Measurements from ENCODE around the gene UNC119B. TPM values are rescaled to one million over a fixed set of nuclear protein-coding genes. Genes with fewer than 3 reads are reported as not detected.

The UNC119B gene
- total RNA-seq, 3 donors from 2014 or later: 19.2 to 24.0 (median 22.0) TPM

GRCh38 chr12:120677765-120678473 is 32.3 kb upstream of the UNC119B start:
- no peak for DNase-seq (ENCODE audit: low spot score in 2 of 2)
- no peaks in the 10 kb centered on the region for H3K9me3 ChIP-seq
- intact Hi-C loops (cut with DNase I; ENCODE audit: low total_unique reads): no loop called here
- TF ChIP-seq POLR2AphosphoS5 (IDR thresholded peaks at IDR 0.05): no peak
- no peak for TF ChIP-seq CTCF (IDR thresholded peaks at IDR 0.05)
- TF ChIP-seq POLR2A (IDR thresholded peaks at IDR 0.05): no peak
- no peaks in the 10 kb centered on the region for H3K4me1 ChIP-seq
- peak overlapping the region; percentile 40 to 70 for H3K27ac ChIP-seq
- no peaks in the 10 kb centered on the region for H3K36me3 ChIP-seq
- H3K27me3 ChIP-seq: no peaks in the 10 kb centered on the region
- H3K4me3 ChIP-seq: no peak overlapping the region

GRCh38 chr12:120678572-120678971 is 31.7 kb upstream of the UNC119B start:
- DNase-seq (ENCODE audit: low spot score in 2 of 2): no peak
- Histone ChIP-seq H3K9me3 (no peaks in the 10 kb centered on the region), H3K4me1 (no peaks in the 10 kb centered on the region), H3K27me3 (no peaks in the 10 kb centered on the region), H3K36me3 (no peaks in the 10 kb centered on the region), H3K4me3 (no peak overlapping the region), H3K27ac (no peak overlapping the region)
- TF ChIP-seq POLR2A (IDR thresholded peaks at IDR 0.05) (no peak), CTCF (IDR thresholded peaks at IDR 0.05) (no peak), POLR2AphosphoS5 (IDR thresholded peaks at IDR 0.05) (no peak)
- intact Hi-C loops (cut with DNase I; ENCODE audit: low total_unique reads): no loop called here

- intact Hi-C loops (cut with DNase I; ENCODE audit: low total_unique reads): no loop called here
- no peak for TF ChIP-seq CTCF (IDR thresholded peaks at IDR 0.05)
- TF ChIP-seq POLR2A (IDR thresholded peaks at IDR 0.05): no peak
- no peak for TF ChIP-seq POLR2AphosphoS5 (IDR thresholded peaks at IDR 0.05)
- Histone ChIP-seq H3K27me3 (no peaks in the 10 kb centered on the region), H3K4me3 (no peak overlapping the region), H3K27ac (no peak overlapping the region), H3K9me3 (no peaks in the 10 kb centered on the region), H3K36me3 (no peaks in the 10 kb centered on the region), H3K4me1 (no peaks in the 10 kb centered on the region)
- DNase-seq (ENCODE audit: low spot score in 2 of 2): no peak
These were observed 30.0 kb upstream of the UNC119B start for GRCh38 chr12:120680165-120680738.

- TF ChIP-seq POLR2A (IDR thresholded peaks at IDR 0.05) (no peak), CTCF (IDR thresholded peaks at IDR 0.05) (no peak), POLR2AphosphoS5 (IDR thresholded peaks at IDR 0.05) (no peak)
- no peak for DNase-seq (ENCODE audit: low spot score in 2 of 2)
- Histone ChIP-seq H3K4me3 (no peak overlapping the region), H3K36me3 (no peaks in the 10 kb centered on the region), H3K27me3 (no peaks in the 10 kb centered on the region), H3K4me1 (peaks cover 5% of the 10 kb centered on the region in 2 donors), H3K9me3 (no peaks in the 10 kb centered on the region), H3K27ac (peak overlapping the region in 1 of 2 donors; percentile 30)
- intact Hi-C loops (cut with DNase I; ENCODE audit: low total_unique reads): no loop called here
These were observed 25.7 kb upstream of the UNC119B start for GRCh38 chr12:120684523-120684932.

GRCh38 chr12:120685522-120685921 is 24.7 kb upstream of the UNC119B start:
- no peak overlapping the region for H3K4me3 ChIP-seq
- TF ChIP-seq POLR2A (IDR thresholded peaks at IDR 0.05) (no peak), CTCF (IDR thresholded peaks at IDR 0.05) (no peak), POLR2AphosphoS5 (IDR thresholded peaks at IDR 0.05) (no peak)
- H3K36me3 ChIP-seq: no peaks in the 10 kb centered on the region
- no peak overlapping the region for H3K27ac ChIP-seq
- peaks cover 5 to 10% of the 10 kb centered on the region in 2 donors for H3K4me1 ChIP-seq
- intact Hi-C loops (cut with DNase I; ENCODE audit: low total_unique reads): no loop called here
- no peak for DNase-seq (ENCODE audit: low spot score in 2 of 2)
- no peaks in the 10 kb centered on the region for H3K9me3 ChIP-seq
- H3K27me3 ChIP-seq: no peaks in the 10 kb centered on the region
